ENCODE data around the gene PTPRK.

DNA sequence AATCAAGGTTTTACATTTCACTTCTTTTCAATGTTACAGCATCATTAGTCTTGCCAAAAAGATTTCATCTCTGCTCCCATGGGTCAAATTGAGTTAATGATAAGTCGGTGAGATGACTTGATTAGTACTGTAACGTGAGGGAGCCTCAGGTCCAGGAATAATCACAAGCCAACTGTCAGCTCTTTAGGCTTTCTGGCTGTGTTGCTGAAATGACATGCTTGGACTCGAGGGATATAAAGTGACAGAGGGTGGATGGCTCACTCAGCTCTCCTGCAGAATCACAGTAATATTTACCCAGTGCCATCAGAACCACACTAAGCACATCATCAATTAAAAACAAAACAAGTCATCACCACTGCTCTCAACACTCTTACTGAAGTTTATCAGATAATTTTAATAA, 423.4 kb downstream of the PTPRK start:
- TF ChIP-seq, protein P1, sequence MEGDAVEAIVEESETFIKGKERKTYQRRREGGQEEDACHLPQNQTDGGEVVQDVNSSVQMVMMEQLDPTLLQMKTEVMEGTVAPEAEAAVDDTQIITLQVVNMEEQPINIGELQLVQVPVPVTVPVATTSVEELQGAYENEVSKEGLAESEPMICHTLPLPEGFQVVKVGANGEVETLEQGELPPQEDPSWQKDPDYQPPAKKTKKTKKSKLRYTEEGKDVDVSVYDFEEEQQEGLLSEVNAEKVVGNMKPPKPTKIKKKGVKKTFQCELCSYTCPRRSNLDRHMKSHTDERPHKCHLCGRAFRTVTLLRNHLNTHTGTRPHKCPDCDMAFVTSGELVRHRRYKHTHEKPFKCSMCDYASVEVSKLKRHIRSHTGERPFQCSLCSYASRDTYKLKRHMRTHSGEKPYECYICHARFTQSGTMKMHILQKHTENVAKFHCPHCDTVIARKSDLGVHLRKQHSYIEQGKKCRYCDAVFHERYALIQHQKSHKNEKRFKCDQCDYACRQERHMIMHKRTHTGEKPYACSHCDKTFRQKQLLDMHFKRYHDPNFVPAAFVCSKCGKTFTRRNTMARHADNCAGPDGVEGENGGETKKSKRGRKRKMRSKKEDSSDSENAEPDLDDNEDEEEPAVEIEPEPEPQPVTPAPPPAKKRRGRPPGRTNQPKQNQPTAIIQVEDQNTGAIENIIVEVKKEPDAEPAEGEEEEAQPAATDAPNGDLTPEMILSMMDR (IDR thresholded peaks at IDR 0.05; ENCODE audit: low read length) = no peak
- no peak for TF ChIP-seq EZH2 (IDR thresholded peaks at IDR 0.05; ENCODE audit: borderline replicate concordance, low read length)
